Measurements from ENCODE around the gene TRIP12. TPM values are rescaled to one million over a fixed set of nuclear protein-coding genes. Genes with fewer than 3 reads are reported as not detected.

Gene TRIP12
- total and polyA plus RNA-seq, 5 experiments from 2014 or later: 32.2 to 221 (median 45.2) TPM

GRCh38 chr2:229889023-229889422, 32.8 kb downstream of the TRIP12 start:
- peaks cover 23 to 65% (median 58%) of the 10 kb centered on the region in 4 donors for H3K4me1 Mint-ChIP-seq
- H3K27ac Mint-ChIP-seq: peak overlapping the region in 5 of 10 donors; percentile 10 to 63 (median 29)
- ATAC-seq (no peak), DNase-seq (no peak)
- no peak overlapping the region for H3K4me3 Mint-ChIP-seq
- H3K27me3 Mint-ChIP-seq: no peaks in the 10 kb centered on the region
- POLR2A ChIA-PET: interaction anchor here (0.6 kb wide), 1 partner anchor 682 kb away, joined by 3 read pairs; no protein-coding TSS in a partner anchor
- H3K9me3 Mint-ChIP-seq: no peaks in the 10 kb centered on the region
- peaks cover 0 to 43% (median 6%) of the 10 kb centered on the region in 3 donors for H3K36me3 Mint-ChIP-seq

- Mint-ChIP-seq H3K9me3 (no peaks in the 10 kb centered on the region), H3K27me3 (no peaks in the 10 kb centered on the region), H3K36me3 (peaks cover 0 to 42% (median 2%) of the 10 kb centered on the region in 3 donors), H3K4me1 (peaks cover 24 to 66% (median 57%) of the 10 kb centered on the region in 4 donors), H3K27ac (peak overlapping the region in 7 of 10 donors; percentile 7 to 53 (median 44)), H3K4me3 (no peak overlapping the region)
- DNase-seq (no peak), ATAC-seq (no peak)
- POLR2A ChIA-PET: no interaction called here
These were observed 33.8 kb downstream of the TRIP12 start for GRCh38 chr2:229888031-229888430.

GRCh38 chr2:229887441-229887840, 34.4 kb downstream of the TRIP12 start:
- no peaks in the 10 kb centered on the region for H3K27me3 Mint-ChIP-seq
- peaks cover 0 to 40% (median 0%) of the 10 kb centered on the region in 3 donors for H3K36me3 Mint-ChIP-seq
- peaks cover 27 to 68% (median 60%) of the 10 kb centered on the region in 4 donors for H3K4me1 Mint-ChIP-seq
- no peak overlapping the region for H3K4me3 Mint-ChIP-seq
- H3K9me3 Mint-ChIP-seq: no peaks in the 10 kb centered on the region
- peak overlapping the region in 7 of 10 donors; percentile 21 to 70 (median 49) for H3K27ac Mint-ChIP-seq
- POLR2A ChIA-PET: no interaction called here
- ATAC-seq (no peak), DNase-seq (no peak)

GRCh38 chr2:229884775-229885699, 36.8 kb downstream of the TRIP12 start:
- peaks cover 26 to 62% (median 60%) of the 10 kb centered on the region in 4 donors for H3K4me1 Mint-ChIP-seq
- POLR2A ChIA-PET: no interaction called here
- ATAC-seq (no peak), DNase-seq (no peak)
- no peaks in the 10 kb centered on the region for H3K27me3 Mint-ChIP-seq
- no peaks in the 10 kb centered on the region for H3K9me3 Mint-ChIP-seq
- H3K36me3 Mint-ChIP-seq: peaks cover 0 to 38% (median 2%) of the 10 kb centered on the region in 3 donors
- no peak overlapping the region for H3K4me3 Mint-ChIP-seq
- H3K27ac Mint-ChIP-seq: peak overlapping the region in 8 of 10 donors; percentile 12 to 57 (median 36)

- POLR2A ChIA-PET: no interaction called here
- Mint-ChIP-seq H3K27ac (peak overlapping the region in 9 of 10 donors; percentile 1 to 76 (median 34)), H3K27me3 (no peaks in the 10 kb centered on the region), H3K9me3 (no peaks in the 10 kb centered on the region), H3K4me1 (peaks cover 20 to 50% (median 44%) of the 10 kb centered on the region in 4 donors), H3K4me3 (no peak overlapping the region), H3K36me3 (peaks cover 0 to 57% (median 14%) of the 10 kb centered on the region in 3 donors)
- no peak for DNase-seq
- no peak for ATAC-seq
These were observed 39.2 kb downstream of the TRIP12 start for GRCh38 chr2:229882583-229882982.

- Mint-ChIP-seq H3K27me3 (no peaks in the 10 kb centered on the region), H3K4me3 (no peak overlapping the region), H3K4me1 (peaks cover 17 to 44% (median 37%) of the 10 kb centered on the region in 4 donors), H3K27ac (peak overlapping the region in 2 of 10 donors; percentile 19 to 70), H3K9me3 (no peaks in the 10 kb centered on the region), H3K36me3 (peaks cover 0 to 66% (median 19%) of the 10 kb centered on the region in 3 donors)
- DNase-seq (no peak), ATAC-seq (no peak)
- POLR2A ChIA-PET: no interaction called here
These were observed 40.8 kb downstream of the TRIP12 start for GRCh38 chr2:229880892-229881586.

- Mint-ChIP-seq H3K9me3 (no peaks in the 10 kb centered on the region), H3K4me1 (peaks cover 16 to 46% (median 34%) of the 10 kb centered on the region in 4 donors), H3K27ac (peak overlapping the region in 5 of 10 donors; percentile 10 to 58 (median 45)), H3K27me3 (no peaks in the 10 kb centered on the region), H3K4me3 (no peak overlapping the region), H3K36me3 (peaks cover 0 to 72% (median 19%) of the 10 kb centered on the region in 3 donors)
- POLR2A ChIA-PET: interaction anchor here (0.6 kb wide), 1 partner anchor 42 kb away, joined by 4 read pairs; no protein-coding TSS in a partner anchor
- ATAC-seq (no peak), DNase-seq (no peak)
These were observed 42.4 kb downstream of the TRIP12 start for GRCh38 chr2:229879191-229879950.

GRCh38 chr2:229875549-229875948, 46.3 kb downstream of the TRIP12 start:
- H3K36me3 Mint-ChIP-seq: peaks cover 0 to 81% (median 27%) of the 10 kb centered on the region in 3 donors
- H3K4me1 Mint-ChIP-seq: peaks cover 15 to 49% (median 37%) of the 10 kb centered on the region in 4 donors
- no peak overlapping the region for H3K4me3 Mint-ChIP-seq
- H3K27ac Mint-ChIP-seq: peak overlapping the region in 3 of 10 donors; percentile 27 to 33 (median 27)
- no peaks in the 10 kb centered on the region for H3K9me3 Mint-ChIP-seq
- POLR2A ChIA-PET: no interaction called here
- DNase-seq: no peak
- no peak for ATAC-seq
- H3K27me3 Mint-ChIP-seq: no peaks in the 10 kb centered on the region

- Mint-ChIP-seq H3K9me3 (no peaks in the 10 kb centered on the region), H3K4me1 (peaks cover 23 to 58% (median 45%) of the 10 kb centered on the region in 4 donors), H3K36me3 (peaks cover 8 to 81% (median 30%) of the 10 kb centered on the region in 3 donors), H3K27me3 (no peaks in the 10 kb centered on the region), H3K27ac (peak overlapping the region in 7 of 10 donors; percentile 3 to 92 (median 54)), H3K4me3 (no peak overlapping the region)
- no peak for ATAC-seq
- DNase-seq: no peak
- POLR2A ChIA-PET: interaction anchor here (0.6 kb wide), 1 partner anchor 8 kb away, joined by 7 read pairs; no protein-coding TSS in a partner anchor
These were observed 47.2 kb downstream of the TRIP12 start for GRCh38 chr2:229874647-229875046.

- no peak for ATAC-seq
- no peak for DNase-seq
- peak overlapping the region in 2 of 10 donors; percentile 13 to 20 for H3K4me3 Mint-ChIP-seq
- peaks cover 34 to 69% (median 60%) of the 10 kb centered on the region in 4 donors for H3K4me1 Mint-ChIP-seq
- peak overlapping the region in 6 of 10 donors; percentile 8 to 80 (median 33) for H3K27ac Mint-ChIP-seq
- no peaks in the 10 kb centered on the region for H3K27me3 Mint-ChIP-seq
- POLR2A ChIA-PET: no interaction called here
- peaks cover 12 to 80% (median 23%) of the 10 kb centered on the region in 3 donors for H3K36me3 Mint-ChIP-seq
- no peaks in the 10 kb centered on the region for H3K9me3 Mint-ChIP-seq
These were observed 48.7 kb downstream of the TRIP12 start for GRCh38 chr2:229873123-229873581.

- Mint-ChIP-seq H3K9me3 (no peaks in the 10 kb centered on the region), H3K27me3 (no peaks in the 10 kb centered on the region), H3K27ac (peak overlapping the region in 5 of 10 donors; percentile 53 to 84 (median 55)), H3K36me3 (peaks cover 12 to 73% (median 18%) of the 10 kb centered on the region in 3 donors), H3K4me1 (peaks cover 35 to 75% (median 73%) of the 10 kb centered on the region in 4 donors), H3K4me3 (no peak overlapping the region)
- no peak for ATAC-seq
- POLR2A ChIA-PET: no interaction called here
- no peak for DNase-seq
These were observed 50.7 kb downstream of the TRIP12 start for GRCh38 chr2:229870903-229871656.

All from naive thymus-derived CD8-positive, alpha-beta T cell (primary cell).